MG63 (cell line): ENCODE measurements around the gene HOXD9. TPM values are rescaled to one million over a fixed set of nuclear protein-coding genes. Genes with fewer than 3 reads are reported as not detected.

ENCODE experiments used
- DNase-seq: peaks from one replicate; pipeline ENCODE4 v3.0.0-alpha.2; 2020
- H3K27me3 ChIP-seq: fragments of 250-450 bp; sonication (Bioruptor Pico); 2 replicates; pipeline ENCODE4 v1.5.1; 2020; ENCODE audit warnings: mild to moderate bottlenecking, moderate library complexity
- H3K36me3 ChIP-seq: fragments of 250-450 bp; sonication (Bioruptor Pico); 2 replicates; pipeline ENCODE4 v1.5.1; 2020; ENCODE audit warnings: mild to moderate bottlenecking, moderate library complexity
- H3K4me3 ChIP-seq: fragments of 250-450 bp; sonication (Bioruptor Pico); 2 replicates; pipeline ENCODE4 v1.5.1; 2020; ENCODE audit warnings: mild to moderate bottlenecking, moderate library complexity
- H3K9me3 ChIP-seq: fragments of 250-450 bp; sonication (Bioruptor Pico); 2 replicates; pipeline ENCODE4 v1.5.1; 2020; ENCODE audit warnings: mild to moderate bottlenecking, moderate library complexity
- total RNA-seq: library from RNA; depleted of rRNA; stranded (reverse); fragments of >200 nt; shearing (Covaris generic); gene quantifications from 2 replicates; pipeline ENCODE4 v1.2.3, GENCODE V29; 2014; ENCODE audit warnings: low replicate concordance

HOXD9 gene
- total RNA-seq, 1 experiment from 2014 or later = 0.16 TPM

GRCh38 chr2:176159663-176160250 is 37.2 kb downstream of the HOXD9 start:
- Histone ChIP-seq H3K4me3 (no peak overlapping the region), H3K27me3 (no peaks in the 10 kb centered on the region), H3K36me3 (no peaks in the 10 kb centered on the region), H3K9me3 (no peaks in the 10 kb centered on the region; the same call in 1 of the 2 replicates)
- no peak for DNase-seq

- H3K9me3 ChIP-seq = no peaks in the 10 kb centered on the region
- no peak for DNase-seq
- no peak overlapping the region for H3K4me3 ChIP-seq
- no peaks in the 10 kb centered on the region for H3K36me3 ChIP-seq
- H3K27me3 ChIP-seq = no peaks in the 10 kb centered on the region
Observed at GRCh38 chr2:176160251-176160985, 37.9 kb downstream of the HOXD9 start.

GRCh38 chr2:176160986-176161824 is 38.7 kb downstream of the HOXD9 start:
- Histone ChIP-seq H3K4me3 (no peak overlapping the region), H3K27me3 (no peaks in the 10 kb centered on the region), H3K36me3 (no peaks in the 10 kb centered on the region), H3K9me3 (no peaks in the 10 kb centered on the region)
- no peak for DNase-seq

GRCh38 chr2:176161825-176162626 is 39.5 kb downstream of the HOXD9 start:
- H3K4me3 ChIP-seq = peak overlapping the region; percentile 11; the same call in 1 of the 2 replicates
- no peaks in the 10 kb centered on the region for H3K9me3 ChIP-seq
- no peaks in the 10 kb centered on the region for H3K27me3 ChIP-seq
- no peaks in the 10 kb centered on the region for H3K36me3 ChIP-seq
- peak; percentile 25 for DNase-seq

GRCh38 chr2:176162911-176163671 is 40.6 kb downstream of the HOXD9 start:
- no peak overlapping the region for H3K4me3 ChIP-seq
- DNase-seq = no peak
- no peaks in the 10 kb centered on the region for H3K36me3 ChIP-seq
- H3K27me3 ChIP-seq = no peaks in the 10 kb centered on the region
- no peaks in the 10 kb centered on the region for H3K9me3 ChIP-seq

GRCh38 chr2:176163672-176164056 is 41.1 kb downstream of the HOXD9 start:
- no peaks in the 10 kb centered on the region for H3K36me3 ChIP-seq
- no peak for DNase-seq
- no peaks in the 10 kb centered on the region for H3K9me3 ChIP-seq
- no peak overlapping the region for H3K4me3 ChIP-seq
- H3K27me3 ChIP-seq = no peaks in the 10 kb centered on the region

GRCh38 chr2:176164201-176164600 is 41.7 kb downstream of the HOXD9 start:
- DNase-seq = no peak
- no peaks in the 10 kb centered on the region for H3K27me3 ChIP-seq

GRCh38 chr2:176164611-176165369 is 42.3 kb downstream of the HOXD9 start:
- no peak overlapping the region for H3K4me3 ChIP-seq
- no peaks in the 10 kb centered on the region for H3K9me3 ChIP-seq
- no peaks in the 10 kb centered on the region for H3K36me3 ChIP-seq
- DNase-seq = no peak
- H3K27me3 ChIP-seq = no peaks in the 10 kb centered on the region

More at GRCh38 chr2:176164201-176164600, 41.7 kb downstream of the HOXD9 start:
- no peaks in the 10 kb centered on the region for H3K36me3 ChIP-seq
- H3K9me3 ChIP-seq = no peaks in the 10 kb centered on the region
- H3K4me3 ChIP-seq = no peak overlapping the region

- no peaks in the 10 kb centered on the region for H3K9me3 ChIP-seq
- H3K4me3 ChIP-seq = no peak overlapping the region
- DNase-seq = no peak
- no peaks in the 10 kb centered on the region for H3K27me3 ChIP-seq
- no peaks in the 10 kb centered on the region for H3K36me3 ChIP-seq
Observed at GRCh38 chr2:176165370-176166050, 43.0 kb downstream of the HOXD9 start.

- no peak for DNase-seq
- H3K27me3 ChIP-seq = no peaks in the 10 kb centered on the region
Observed at GRCh38 chr2:176166272-176166671, 43.8 kb downstream of the HOXD9 start.

GRCh38 chr2:176167398-176167797 is 44.9 kb downstream of the HOXD9 start:
- no peak for DNase-seq
- H3K9me3 ChIP-seq = no peaks in the 10 kb centered on the region
- H3K36me3 ChIP-seq = no peaks in the 10 kb centered on the region
- no peaks in the 10 kb centered on the region for H3K27me3 ChIP-seq
- H3K4me3 ChIP-seq = no peak overlapping the region

More at GRCh38 chr2:176166272-176166671, 43.8 kb downstream of the HOXD9 start:
- Histone ChIP-seq H3K4me3 (no peak overlapping the region), H3K36me3 (no peaks in the 10 kb centered on the region), H3K9me3 (no peaks in the 10 kb centered on the region)

GRCh38 chr2:176169181-176169580 is 46.7 kb downstream of the HOXD9 start:
- Histone ChIP-seq H3K4me3 (no peak overlapping the region), H3K36me3 (no peaks in the 10 kb centered on the region), H3K9me3 (no peaks in the 10 kb centered on the region), H3K27me3 (no peaks in the 10 kb centered on the region)
- DNase-seq = no peak

GRCh38 chr2:176169711-176170110 is 47.2 kb downstream of the HOXD9 start:
- no peak for DNase-seq
- Histone ChIP-seq H3K27me3 (no peaks in the 10 kb centered on the region), H3K36me3 (no peaks in the 10 kb centered on the region), H3K9me3 (no peaks in the 10 kb centered on the region), H3K4me3 (no peak overlapping the region)

GRCh38 chr2:176170602-176171305 is 48.2 kb downstream of the HOXD9 start:
- DNase-seq = no peak
- Histone ChIP-seq H3K36me3 (no peaks in the 10 kb centered on the region), H3K9me3 (no peaks in the 10 kb centered on the region), H3K27me3 (no peaks in the 10 kb centered on the region), H3K4me3 (no peak overlapping the region)
